ENCODE results near the gene ENTPD6.

The ENTPD6 gene

GRCh38 chr20:25217161-25218108 lies 21.9 kb downstream of the ENTPD6 start:
- no peak overlapping the region; the same call in 1 of the 2 replicates for H3K27ac ChIP-seq
- TF ChIP-seq CTCF (conservative IDR thresholded peaks at IDR 0.05): no peak

DNA sequence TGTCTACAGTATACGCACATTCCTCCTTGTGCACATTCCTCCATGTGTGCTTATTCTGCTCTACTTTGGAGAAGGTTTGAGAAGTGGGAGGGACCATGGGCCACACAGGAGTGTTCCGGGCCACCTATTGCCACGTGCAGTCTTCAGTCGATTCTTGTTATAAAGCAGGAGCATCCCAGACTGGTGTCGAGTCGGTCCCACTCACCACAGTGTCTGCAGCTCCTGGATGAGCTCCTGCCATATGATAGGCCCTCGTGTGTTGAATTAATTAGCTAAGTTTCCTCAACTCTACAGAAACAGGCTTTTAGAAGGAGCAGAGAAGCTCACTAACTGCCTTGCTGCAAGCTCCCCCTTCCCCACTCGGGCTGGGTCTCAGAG lies 22.6 kb downstream of the ENTPD6 start:
- H3K27ac ChIP-seq: peak overlapping the region; percentile 74; the same call in 1 of the 2 replicates
- TF ChIP-seq CTCF (conservative IDR thresholded peaks at IDR 0.05): no peak

- TF ChIP-seq CTCF (conservative IDR thresholded peaks at IDR 0.05): no peak
- H3K27ac ChIP-seq: peak overlapping the region; percentile 74
These were observed 23.0 kb downstream of the ENTPD6 start for GRCh38 chr20:25218492-25218891.

GRCh38 chr20:25219365-25219764 lies 23.9 kb downstream of the ENTPD6 start:
- TF ChIP-seq CTCF (conservative IDR thresholded peaks at IDR 0.05): no peak

GRCh38 chr20:25220021-25220730 lies 24.7 kb downstream of the ENTPD6 start:
- H3K27ac ChIP-seq: peak overlapping the region; percentile 74
- no peak for TF ChIP-seq CTCF (conservative IDR thresholded peaks at IDR 0.05)

More at GRCh38 chr20:25219365-25219764, 23.9 kb downstream of the ENTPD6 start:
- H3K27ac ChIP-seq: peak overlapping the region; percentile 74

- H3K27ac ChIP-seq: peak overlapping the region; percentile 74
- TF ChIP-seq CTCF (conservative IDR thresholded peaks at IDR 0.05): no peak
These were observed 25.5 kb downstream of the ENTPD6 start for GRCh38 chr20:25220810-25221591.
